HG03097 (cell line): ENCODE results near the gene SLC31A2.
"Not testable (repeated sequence)": the region's sequence is repeated elsewhere in the genome, so short reads cannot be mapped to it uniquely, and the experiment has no call there.

Experiments
- ATAC-seq: cut with Tn5 transposase; IDR thresholded peaks from one replicate; pipeline ENCODE4 v1.9.1; 2021; ENCODE audit not compliant: unreplicated experiment, low FRiP score

The SLC31A2 gene

DNA sequence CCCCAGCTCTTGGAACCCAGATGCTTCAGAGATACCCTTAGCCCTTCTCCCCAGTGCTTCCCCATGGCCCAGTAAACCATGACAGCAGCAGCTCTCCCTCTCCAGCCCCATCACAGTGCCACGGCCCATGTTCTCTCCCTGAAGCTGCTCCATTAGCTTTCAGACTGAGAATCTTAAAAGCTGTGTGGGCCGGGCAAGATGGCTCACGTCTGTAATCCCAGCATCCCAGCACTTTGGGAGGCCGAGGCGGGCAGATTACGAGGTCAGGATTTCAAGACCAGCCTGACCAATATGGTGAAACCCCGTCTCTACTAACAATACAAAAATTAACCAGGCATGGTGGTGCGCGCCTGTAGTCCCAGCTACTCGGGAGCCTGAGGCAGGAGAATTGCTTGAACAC, 1.2 kb upstream of the SLC31A2 start:
- ATAC-seq, result not testable (repeated sequence)

DNA sequence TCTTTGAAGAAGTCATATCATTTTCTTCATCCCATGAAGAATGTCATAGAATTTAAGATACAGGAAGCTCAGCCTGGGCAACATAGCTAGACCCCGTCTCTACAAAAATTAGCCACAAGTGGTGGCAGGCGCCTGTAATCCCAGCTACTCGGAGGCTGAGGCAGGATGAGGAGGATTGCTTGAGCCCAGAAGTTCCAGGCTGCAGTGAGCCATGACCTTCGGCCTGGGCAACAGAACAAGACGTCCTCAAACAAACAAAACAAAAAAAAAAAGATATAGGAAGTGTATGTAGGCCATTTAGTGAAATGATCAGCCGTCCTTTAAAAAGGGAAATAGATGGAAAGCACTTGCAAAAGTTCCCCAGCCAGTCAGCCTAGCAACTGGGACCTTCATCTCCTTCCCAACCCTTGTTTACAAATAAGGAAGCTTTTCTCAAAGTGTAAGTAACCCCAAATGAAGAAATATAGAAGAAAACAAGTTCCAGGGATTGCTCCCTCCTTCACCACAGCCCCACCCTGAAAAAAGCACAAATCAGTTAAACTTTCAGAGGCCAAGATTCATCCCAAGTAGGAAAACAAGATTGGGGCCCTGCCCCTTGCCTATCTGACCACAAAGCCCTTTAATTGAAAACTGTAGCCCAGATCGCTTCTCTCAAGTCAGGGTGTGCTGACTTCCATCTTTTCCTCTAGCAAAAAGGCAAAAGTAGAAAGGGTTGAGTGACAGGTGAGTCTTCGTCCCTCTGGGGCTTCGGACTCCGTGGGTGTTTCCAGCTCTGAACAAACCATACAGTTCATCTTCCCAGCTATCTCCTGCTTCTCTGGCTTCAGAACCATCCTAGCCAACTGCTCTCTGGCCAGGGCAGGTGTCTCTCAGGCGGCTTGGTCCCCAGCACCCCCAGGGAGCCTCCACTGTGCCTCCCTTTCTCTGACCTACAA, 1.2 kb downstream of the SLC31A2 start:
- ATAC-seq, result no peak

- ATAC-seq, result no peak
Measured at GRCh38 chr9:113152699-113153098, 1.9 kb downstream of the SLC31A2 start.

GRCh38 chr9:113153599-113153998, 2.8 kb downstream of the SLC31A2 start:
- no peak for ATAC-seq

DNA sequence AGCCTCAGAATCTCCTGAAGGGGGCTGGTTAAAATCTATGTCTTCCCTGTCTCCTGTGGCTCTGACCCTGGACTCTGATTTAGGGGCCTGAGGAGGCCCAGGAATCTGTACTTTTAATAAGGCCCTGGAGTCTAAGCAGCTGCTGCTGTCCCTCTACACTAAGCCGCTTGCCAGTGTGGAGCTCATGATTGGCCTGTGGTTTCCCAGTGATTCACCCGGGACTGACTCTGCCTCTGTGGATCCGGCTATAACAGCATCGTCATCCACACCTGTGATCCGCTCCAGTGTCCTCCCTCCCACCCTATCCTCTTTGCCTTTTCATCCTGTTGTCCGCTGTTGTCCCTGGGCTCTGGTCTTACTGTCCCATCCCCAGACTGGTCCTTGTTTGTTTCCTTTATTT, 3.7 kb downstream of the SLC31A2 start:
- no peak for ATAC-seq

DNA sequence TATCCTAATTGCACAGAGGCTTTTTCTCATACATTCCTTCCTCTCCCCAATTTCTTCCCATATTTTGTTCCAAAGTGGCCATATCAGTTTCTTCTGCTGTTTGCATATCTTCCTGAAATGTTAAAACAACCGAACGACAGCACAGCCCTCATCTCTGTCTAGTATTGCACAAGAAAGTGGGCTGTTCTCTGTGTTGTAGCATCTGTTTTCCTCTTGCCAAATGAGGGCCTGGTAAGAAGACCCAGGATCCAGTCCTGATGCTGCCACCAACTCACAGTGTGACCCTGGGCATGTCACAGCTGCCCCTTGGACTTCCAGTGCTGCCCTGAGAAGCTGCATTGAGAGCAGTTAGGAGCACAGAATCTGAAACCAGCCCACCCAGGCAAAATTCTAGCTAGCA, 4.1 kb downstream of the SLC31A2 start:
- ATAC-seq, result no peak

DNA sequence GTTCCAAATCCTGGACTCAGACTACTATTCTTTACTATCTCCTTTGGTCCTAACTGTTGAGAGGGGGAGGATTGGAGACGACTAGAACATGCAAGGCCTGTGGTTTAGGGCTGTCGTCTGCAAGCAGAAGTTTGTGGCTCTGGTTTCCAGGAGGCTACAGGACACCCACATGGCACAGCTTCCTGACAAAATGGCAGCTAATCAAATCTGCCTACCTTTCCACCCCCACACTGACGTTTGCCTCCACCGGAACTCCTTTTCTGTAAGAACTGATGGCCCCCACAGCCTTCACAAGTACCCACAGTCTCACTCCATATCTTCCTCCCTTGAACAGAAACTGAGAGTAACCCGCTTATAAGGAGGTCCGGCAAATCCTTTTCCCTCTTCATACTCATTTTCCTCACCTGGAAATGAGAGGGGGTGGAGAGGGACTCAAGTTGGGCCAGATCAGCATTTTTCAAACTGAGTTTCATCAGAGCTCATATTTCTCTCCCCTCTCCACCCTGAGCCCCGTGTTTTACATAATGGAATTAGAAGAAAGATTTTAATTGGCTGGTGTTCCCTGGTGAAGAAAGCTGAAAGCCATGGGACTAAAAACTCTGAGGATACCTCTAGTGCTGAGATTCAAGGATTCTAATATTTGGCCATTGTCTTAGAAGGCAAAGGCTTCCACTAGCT, 5.2 kb downstream of the SLC31A2 start:
- ATAC-seq, result no peak

GRCh38 chr9:113156880-113157279, 6.1 kb downstream of the SLC31A2 start:
- no peak for ATAC-seq

- ATAC-seq, result no peak
Measured at GRCh38 chr9:113158446-113158845, 7.6 kb downstream of the SLC31A2 start.

GRCh38 chr9:113160571-113160970, 9.8 kb downstream of the SLC31A2 start:
- ATAC-seq, result no peak

DNA sequence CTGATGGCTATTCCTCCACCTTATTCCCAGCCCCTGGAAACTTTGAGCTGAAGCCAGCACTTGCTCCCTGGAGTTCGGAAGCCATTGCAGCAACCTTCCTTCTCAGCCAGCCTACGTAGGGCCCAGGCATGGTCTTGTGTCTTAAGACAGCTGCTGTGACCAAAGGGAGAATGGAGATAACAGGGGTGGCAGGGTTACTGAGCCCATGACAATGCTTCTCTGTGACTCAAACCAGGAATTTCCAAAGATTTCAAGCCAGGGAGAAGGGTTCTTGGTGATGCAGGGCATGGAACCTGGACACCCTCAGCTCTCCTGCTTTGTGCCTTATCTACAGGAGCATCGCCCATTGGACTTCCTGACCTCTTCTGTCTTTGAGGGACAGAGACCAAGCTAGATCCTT, 12.2 kb downstream of the SLC31A2 start:
- no peak for ATAC-seq

- ATAC-seq, result no peak
Measured at GRCh38 chr9:113164536-113165300, 13.9 kb downstream of the SLC31A2 start.

- no peak for ATAC-seq
Measured at GRCh38 chr9:113166039-113166438, 15.2 kb downstream of the SLC31A2 start.

DNA sequence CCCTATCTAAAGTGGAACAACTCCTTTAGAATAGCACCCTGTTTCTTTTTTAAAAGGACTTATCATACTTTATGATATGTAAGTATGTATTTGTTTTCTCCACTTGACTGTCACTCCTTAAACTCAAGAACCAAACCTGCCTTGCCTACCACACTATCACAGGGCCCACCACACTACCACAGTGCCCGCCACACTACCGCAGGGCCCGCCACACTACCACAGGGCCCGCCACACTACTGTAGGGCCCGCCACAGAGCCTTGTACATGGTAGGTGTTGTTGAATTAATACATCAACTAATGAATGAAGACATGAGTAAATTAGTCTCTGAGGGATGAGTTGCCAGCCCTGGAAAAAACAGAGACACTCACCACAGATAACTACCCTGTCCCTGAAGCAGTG, 18.0 kb downstream of the SLC31A2 start:
- no peak for ATAC-seq

DNA sequence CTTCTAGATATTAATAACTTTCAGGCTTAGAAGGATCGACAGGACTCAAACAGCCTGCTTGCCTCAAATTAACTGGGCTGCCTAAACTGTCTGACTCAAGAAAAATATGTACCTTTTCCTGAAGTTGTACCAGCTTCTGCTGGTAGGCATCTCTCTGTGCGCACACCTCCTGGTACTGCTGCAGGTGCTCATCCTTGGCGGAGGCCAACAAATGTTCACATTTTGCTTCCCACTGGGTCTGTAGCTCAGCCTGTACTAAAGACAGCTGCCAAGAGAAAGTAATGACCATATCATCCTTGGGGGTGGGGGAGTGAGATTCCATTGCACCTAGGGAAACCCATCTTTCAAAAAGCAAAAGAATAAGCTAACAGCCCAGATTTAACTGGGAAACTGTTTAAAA, 22.5 kb downstream of the SLC31A2 start:
- no peak for ATAC-seq

GRCh38 chr9:113176803-113177202, 26.0 kb downstream of the SLC31A2 start:
- no peak for ATAC-seq

DNA sequence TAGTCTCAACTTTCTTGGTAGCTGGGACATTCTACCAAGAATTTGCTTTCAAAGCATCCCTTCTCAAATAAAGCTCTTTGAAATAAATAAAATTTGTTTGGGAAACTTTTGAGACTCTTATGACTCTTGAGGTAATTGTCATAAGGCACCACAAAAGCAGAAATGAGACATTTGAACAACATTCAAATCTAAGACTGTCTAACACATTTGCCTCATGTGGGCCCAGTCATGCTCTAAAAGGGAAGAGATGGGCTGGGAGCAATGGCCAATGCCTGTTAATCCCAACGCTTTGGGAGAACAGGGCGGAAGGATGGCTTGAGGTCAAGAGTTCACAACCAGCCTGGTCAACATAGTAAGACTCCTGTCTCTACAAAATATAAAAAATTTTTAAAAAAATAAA, 26.4 kb downstream of the SLC31A2 start:
- ATAC-seq, result no peak

GRCh38 chr9:113178087-113178486, 27.3 kb downstream of the SLC31A2 start:
- no peak for ATAC-seq

GRCh38 chr9:113179839-113180238, 29.0 kb downstream of the SLC31A2 start:
- no peak for ATAC-seq

DNA sequence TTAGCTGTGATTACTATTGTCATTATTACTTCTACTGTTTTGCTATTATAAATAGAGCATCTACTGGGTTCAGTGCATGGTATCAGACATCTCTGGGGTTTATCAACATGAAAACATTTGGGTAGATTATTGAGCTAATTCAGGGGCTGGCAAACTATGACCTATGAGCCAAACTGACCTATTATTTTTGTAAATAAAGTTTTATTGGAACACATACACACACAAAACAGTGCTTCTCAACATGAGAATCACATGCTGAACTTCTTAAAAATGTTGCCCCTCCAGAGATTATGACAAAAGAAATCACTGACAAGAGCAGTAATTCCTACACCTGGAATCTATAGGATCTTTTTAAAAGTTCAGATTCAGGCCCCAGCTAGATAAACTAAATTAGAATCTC, 30.4 kb downstream of the SLC31A2 start:
- no peak for ATAC-seq

DNA sequence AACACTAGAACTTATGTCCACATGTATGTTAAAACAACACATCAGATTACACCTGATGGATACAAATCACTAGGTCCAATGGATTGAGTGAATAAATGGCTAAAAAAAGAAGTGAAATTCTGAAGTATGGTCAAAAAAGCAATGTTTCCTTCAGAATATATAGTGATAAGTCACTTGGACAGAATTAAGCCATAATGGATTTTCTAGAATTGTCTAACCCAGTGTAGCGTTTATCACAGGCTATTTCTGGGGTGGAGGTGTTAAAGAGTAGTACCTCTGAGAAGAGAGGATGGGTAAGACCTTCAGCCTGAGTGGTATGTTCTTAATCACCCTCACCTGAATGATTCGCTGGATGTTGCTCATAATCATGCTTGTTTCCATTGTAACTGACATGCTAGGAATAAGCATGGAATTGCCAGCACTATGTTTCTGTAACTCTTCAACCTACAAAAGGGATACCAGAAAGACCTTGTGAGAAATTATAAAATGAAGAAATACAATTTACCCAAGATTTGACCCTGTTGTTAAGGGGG, 33.2 kb downstream of the SLC31A2 start:
- no peak for ATAC-seq
